ENCODE data around the gene SLC35E2B. TPM values are rescaled to one million over a fixed set of nuclear protein-coding genes. Genes with fewer than 3 reads are reported as not detected.

Gene SLC35E2B
- total RNA-seq, 1 experiment from 2014 or later: 26.4 TPM

DNA sequence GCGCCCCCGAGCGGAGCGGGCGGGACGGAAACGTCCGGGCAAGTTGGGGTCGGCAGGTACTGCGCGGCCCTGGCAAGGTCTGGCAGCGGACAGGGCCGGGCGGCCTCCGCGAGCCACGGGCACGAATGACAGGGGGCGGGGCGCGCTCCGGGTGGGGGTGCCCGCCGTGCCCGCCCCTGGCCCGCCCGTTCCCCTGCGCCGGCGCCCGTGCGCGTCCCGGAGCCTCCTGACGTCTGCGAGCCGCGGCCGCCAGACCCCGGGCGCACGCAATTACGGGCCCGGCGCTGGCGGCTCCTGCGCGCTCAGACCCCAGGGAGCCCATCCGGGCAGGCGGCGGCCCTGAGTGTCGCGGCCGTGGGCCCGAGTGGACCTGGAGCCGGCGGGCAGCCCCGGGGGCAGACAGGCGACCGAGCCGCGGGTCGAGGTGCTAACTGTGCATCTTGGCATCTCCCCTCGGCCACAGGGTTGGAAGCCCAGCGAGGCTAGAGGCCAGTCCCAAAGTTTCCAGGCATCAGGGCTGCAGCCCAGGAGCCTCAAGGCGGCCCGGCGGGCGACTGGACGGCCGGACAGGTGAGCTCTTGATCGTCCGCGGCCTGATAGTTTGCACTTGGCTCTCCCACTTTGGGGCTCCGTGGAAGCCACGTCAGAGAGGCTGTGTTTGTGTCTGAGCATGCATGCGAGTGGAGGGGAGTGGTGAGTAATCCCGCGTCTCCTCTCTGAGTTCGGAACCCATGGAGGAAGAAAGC lies 76.4 kb downstream of the SLC35E2B start:
- CTCF ChIA-PET: no interaction called here
- peaks cover 7% of the 10 kb centered on the region for H3K4me1 Mint-ChIP-seq (ENCODE audit: low read depth, unreplicated experiment)

DNA sequence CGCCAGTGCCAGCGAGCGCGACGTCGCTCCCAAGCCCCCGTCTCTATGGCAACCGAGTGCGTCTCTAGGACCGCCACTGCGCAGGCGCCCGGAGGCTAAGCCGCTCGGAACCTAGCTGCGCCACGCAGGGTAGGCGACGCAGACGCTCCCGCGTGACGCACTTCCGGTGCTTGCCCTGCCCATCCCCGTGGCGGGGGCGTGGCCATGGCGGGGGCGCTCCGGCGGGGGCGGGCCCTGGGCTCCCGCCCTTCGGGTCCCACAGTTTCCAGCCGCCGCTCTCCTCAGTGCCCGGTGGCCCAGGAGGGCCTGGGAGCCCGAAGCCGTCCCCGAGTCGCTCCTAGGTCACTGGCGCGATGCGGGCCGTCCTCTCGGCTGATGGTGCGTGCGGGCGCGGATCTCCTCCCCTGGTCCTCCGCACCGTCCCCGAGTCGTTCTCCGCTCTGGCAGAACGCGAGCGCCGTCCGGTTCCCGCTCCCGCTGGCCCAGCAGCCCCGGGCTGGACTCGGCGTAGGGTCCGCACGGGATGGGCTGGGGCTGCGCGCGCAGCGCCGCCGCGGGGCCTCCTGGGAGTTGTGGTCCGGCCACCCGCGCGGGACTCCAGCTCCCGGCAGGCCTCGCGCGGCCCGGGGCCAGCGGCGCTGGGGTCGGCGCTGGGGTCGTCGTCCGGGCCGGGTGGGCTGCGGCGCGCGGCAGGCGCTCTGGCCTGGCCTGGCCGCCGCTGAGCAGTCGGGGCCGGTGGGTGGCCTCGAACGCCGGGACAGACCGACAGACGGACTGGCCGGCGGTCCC lies 77.1 kb downstream of the SLC35E2B start, which contains the start of gene MIB2:
Gene MIB2, plus strand, starts transcription at position 245 of the 789 bp plus-strand sequence. CDS start 7,953 bp downstream, outside the sequence.
- Histone ChIP-seq H3K9me3 (no peaks in the 10 kb centered on the region), H3K4me1 (0 out of 2 replicates have a peak, but pooled peaks cover 9% of the 10 kb centered on the region), H3K4me3 (ENCODE audit: low read depth, low read length) (peak within 1 kb of the TSS; percentile 70), H3K27me3 (replicated peaks; ENCODE audit: control insufficient read depth, insufficient read depth, low read length) (no peaks in the 10 kb centered on the region), H3K36me3 (ENCODE audit: control insufficient read depth, insufficient read depth, low read length) (no peaks in the 10 kb centered on the region)
- DNase-seq: peak; percentile 95 to 97
- no TSS peak for BruUV-seq (replicated peaks)
- ChIA-PET POLR2A (interaction anchor here (0.5 to 1.1 kb wide), 3 partner anchors 90 to 240 kb away, joined by 4 to 6 read pairs (median 6); partner anchors contain the start of gene AURKAIP1), CTCF (no interaction called here)
- Mint-ChIP-seq H3K4me1 (ENCODE audit: low read depth, unreplicated experiment) (peaks cover 7% of the 10 kb centered on the region), H3K9me3 (ENCODE audit: unreplicated experiment) (no peaks in the 10 kb centered on the region), H3K4me3 (ENCODE audit: unreplicated experiment) (peak within 1 kb of the TSS; percentile 89), H3K27me3 (ENCODE audit: insufficient read depth, unreplicated experiment) (no peaks in the 10 kb centered on the region), H3K27ac (ENCODE audit: unreplicated experiment) (peak within 1 kb of the TSS; percentile 97), H3K36me3 (ENCODE audit: insufficient read depth, unreplicated experiment) (peaks cover 28% of the 10 kb centered on the region)
- TF ChIP-seq, protein P1, sequence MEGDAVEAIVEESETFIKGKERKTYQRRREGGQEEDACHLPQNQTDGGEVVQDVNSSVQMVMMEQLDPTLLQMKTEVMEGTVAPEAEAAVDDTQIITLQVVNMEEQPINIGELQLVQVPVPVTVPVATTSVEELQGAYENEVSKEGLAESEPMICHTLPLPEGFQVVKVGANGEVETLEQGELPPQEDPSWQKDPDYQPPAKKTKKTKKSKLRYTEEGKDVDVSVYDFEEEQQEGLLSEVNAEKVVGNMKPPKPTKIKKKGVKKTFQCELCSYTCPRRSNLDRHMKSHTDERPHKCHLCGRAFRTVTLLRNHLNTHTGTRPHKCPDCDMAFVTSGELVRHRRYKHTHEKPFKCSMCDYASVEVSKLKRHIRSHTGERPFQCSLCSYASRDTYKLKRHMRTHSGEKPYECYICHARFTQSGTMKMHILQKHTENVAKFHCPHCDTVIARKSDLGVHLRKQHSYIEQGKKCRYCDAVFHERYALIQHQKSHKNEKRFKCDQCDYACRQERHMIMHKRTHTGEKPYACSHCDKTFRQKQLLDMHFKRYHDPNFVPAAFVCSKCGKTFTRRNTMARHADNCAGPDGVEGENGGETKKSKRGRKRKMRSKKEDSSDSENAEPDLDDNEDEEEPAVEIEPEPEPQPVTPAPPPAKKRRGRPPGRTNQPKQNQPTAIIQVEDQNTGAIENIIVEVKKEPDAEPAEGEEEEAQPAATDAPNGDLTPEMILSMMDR (IDR thresholded peaks at IDR 0.05; ENCODE audit: insufficient read depth in 1 of 2, low read depth in 1 of 2, low read length in 1 of 2, severe bottlenecking in 1 of 2, unreplicated experiment in 1 of 2): no peak
- intact Hi-C loops (cut with micrococcal nuclease; ENCODE audit: unreplicated experiment): no loop called here

More for the DNA sequence above, 76.4 kb downstream of the SLC35E2B start:
- Mint-ChIP-seq H3K27ac (ENCODE audit: unreplicated experiment) (no peak overlapping the region), H3K4me3 (ENCODE audit: unreplicated experiment) (peak overlapping the region; percentile 66), H3K9me3 (ENCODE audit: unreplicated experiment) (no peaks in the 10 kb centered on the region), H3K36me3 (ENCODE audit: insufficient read depth, unreplicated experiment) (peaks cover 28% of the 10 kb centered on the region), H3K27me3 (ENCODE audit: insufficient read depth, unreplicated experiment) (no peaks in the 10 kb centered on the region)
- BruUV-seq (replicated peaks): no TSS peak
- TF ChIP-seq, protein P1 (IDR thresholded peaks at IDR 0.05; ENCODE audit: insufficient read depth in 1 of 2, low read depth in 1 of 2, low read length in 1 of 2, severe bottlenecking in 1 of 2, unreplicated experiment in 1 of 2): no peak
- Histone ChIP-seq H3K36me3 (ENCODE audit: control insufficient read depth, insufficient read depth, low read length) (no peaks in the 10 kb centered on the region), H3K9me3 (no peaks in the 10 kb centered on the region), H3K4me3 (ENCODE audit: low read depth, low read length) (peak overlapping the region; percentile 70), H3K27me3 (replicated peaks; ENCODE audit: control insufficient read depth, insufficient read depth, low read length) (no peaks in the 10 kb centered on the region), H3K4me1 (0 out of 2 replicates have a peak, but pooled peaks cover 9% of the 10 kb centered on the region)
- intact Hi-C loops (cut with micrococcal nuclease; ENCODE audit: unreplicated experiment): no loop called here
- POLR2A ChIA-PET: interaction anchor here (0.5 to 0.7 kb wide), 2 partner anchors 91 to 241 kb away, joined by 4 to 6 read pairs; no protein-coding TSS in a partner anchor
- DNase-seq: peak in 1 of 2 experiments; percentile 36

DNA sequence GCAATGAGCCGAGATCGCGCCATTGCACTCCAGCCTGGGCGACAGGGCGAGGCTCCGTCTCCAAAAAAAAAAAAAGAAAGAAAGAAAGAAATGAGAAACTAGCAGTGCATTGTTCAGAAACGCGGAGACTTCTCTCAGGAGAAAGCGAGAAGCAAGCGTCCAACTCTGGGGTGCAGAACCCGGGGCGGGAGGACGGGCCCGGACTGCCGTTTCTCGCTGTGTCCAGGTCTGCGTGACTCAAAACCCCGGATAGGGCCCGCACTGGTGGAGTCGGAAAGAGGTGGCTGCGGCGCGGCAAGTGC lies 77.7 kb downstream of the SLC35E2B start:
- Histone ChIP-seq H3K9me3 (no peaks in the 10 kb centered on the region), H3K4me1 (0 out of 2 replicates have a peak, but pooled peaks cover 9% of the 10 kb centered on the region), H3K36me3 (ENCODE audit: control insufficient read depth, insufficient read depth, low read length) (no peaks in the 10 kb centered on the region), H3K4me3 (ENCODE audit: low read depth, low read length) (peak overlapping the region; percentile 70), H3K27me3 (replicated peaks; ENCODE audit: control insufficient read depth, insufficient read depth, low read length) (no peaks in the 10 kb centered on the region)
- Mint-ChIP-seq H3K27me3 (ENCODE audit: insufficient read depth, unreplicated experiment) (no peaks in the 10 kb centered on the region), H3K4me1 (ENCODE audit: low read depth, unreplicated experiment) (peaks cover 7% of the 10 kb centered on the region), H3K27ac (ENCODE audit: unreplicated experiment) (peak overlapping the region; percentile 97), H3K4me3 (ENCODE audit: unreplicated experiment) (peak overlapping the region; percentile 89), H3K36me3 (ENCODE audit: insufficient read depth, unreplicated experiment) (peaks cover 28% of the 10 kb centered on the region), H3K9me3 (ENCODE audit: unreplicated experiment) (no peaks in the 10 kb centered on the region)
- BruUV-seq (replicated peaks): no TSS peak
- intact Hi-C loops (cut with micrococcal nuclease; ENCODE audit: unreplicated experiment): no loop called here
- TF ChIP-seq, protein P1 (IDR thresholded peaks at IDR 0.05; ENCODE audit: insufficient read depth in 1 of 2, low read depth in 1 of 2, low read length in 1 of 2, severe bottlenecking in 1 of 2, unreplicated experiment in 1 of 2): no peak
- CTCF ChIA-PET: no interaction called here
- POLR2A ChIA-PET: interaction anchor here (1.1 kb wide), 1 partner anchor 240 kb away, joined by 6 read pairs; the partner anchor contains the start of gene AURKAIP1
- DNase-seq: no peak
